ENCODE results near the gene LRP5.
A peak's percentile ranks its signal among the peaks of the same experiment; 100 is the strongest.

The LRP5 gene

GRCh38 chr11:68463714-68464113 lies 151.3 kb downstream of the LRP5 start:
- H3K79me2 ChIP-seq (ENCODE audit: insufficient read depth, low read length) = peaks cover 81% of the 10 kb centered on the region
- no peaks in the 10 kb centered on the region for H3K9me2 ChIP-seq (replicated peaks; ENCODE audit: insufficient read depth, low read length)
- no peaks in the 10 kb centered on the region for H3K9me3 ChIP-seq (ENCODE audit: insufficient read depth, low read length)
- H3K4me2 ChIP-seq (ENCODE audit: low read depth, low read length, poor library complexity, severe bottlenecking) = peak overlapping the region; percentile 80
- H4K20me1 ChIP-seq (ENCODE audit: low read depth, low read length) = peaks cover 47% of the 10 kb centered on the region
- TF ChIP-seq CTCF (IDR thresholded peaks at IDR 0.05; ENCODE audit: insufficient read depth, low read length, poor library complexity, severe bottlenecking) (no peak), EZH2phosphoT487 (conservative IDR thresholded peaks at IDR 0.05; ENCODE audit: low read length) (no peak)
- no peak overlapping the region for H3K9ac ChIP-seq (ENCODE audit: low read length)
- H3F3A ChIP-seq (ENCODE audit: insufficient read depth) = no peaks in the 10 kb centered on the region
- no peaks in the 10 kb centered on the region for H3K36me3 ChIP-seq (ENCODE audit: low read length)
- no peak overlapping the region for H2AFZ ChIP-seq (ENCODE audit: low read depth, low read length, severe bottlenecking)
- H3K4me3 ChIP-seq (ENCODE audit: insufficient read depth, low read length, poor library complexity, severe bottlenecking) = no peak overlapping the region
- no peak overlapping the region for H3K27ac ChIP-seq (ENCODE audit: low read depth, low read length)
- H3K27me3 ChIP-seq (ENCODE audit: low read length) = no peaks in the 10 kb centered on the region

GRCh38 chr11:68467201-68467834 lies 154.9 kb downstream of the LRP5 start:
- Histone ChIP-seq H3K27ac (ENCODE audit: low read depth, low read length) (no peak overlapping the region), H3K27me3 (ENCODE audit: low read length) (no peaks in the 10 kb centered on the region), H3F3A (ENCODE audit: insufficient read depth) (no peaks in the 10 kb centered on the region), H4K20me1 (ENCODE audit: low read depth, low read length) (peaks cover 59% of the 10 kb centered on the region), H3K79me2 (ENCODE audit: insufficient read depth, low read length) (peaks cover 100% of the 10 kb centered on the region), H3K4me2 (ENCODE audit: low read depth, low read length, poor library complexity, severe bottlenecking) (peak overlapping the region; percentile 31), H3K9ac (ENCODE audit: low read length) (no peak overlapping the region), H3K9me2 (replicated peaks; ENCODE audit: insufficient read depth, low read length) (no peaks in the 10 kb centered on the region), H3K9me3 (ENCODE audit: insufficient read depth, low read length) (no peaks in the 10 kb centered on the region), H2AFZ (ENCODE audit: low read depth, low read length, severe bottlenecking) (no peak overlapping the region), H3K36me3 (ENCODE audit: low read length) (no peaks in the 10 kb centered on the region), H3K4me3 (ENCODE audit: insufficient read depth, low read length, poor library complexity, severe bottlenecking) (no peak overlapping the region)
- TF ChIP-seq CTCF (IDR thresholded peaks at IDR 0.05; ENCODE audit: insufficient read depth, low read length, poor library complexity, severe bottlenecking) (no peak), EZH2phosphoT487 (conservative IDR thresholded peaks at IDR 0.05; ENCODE audit: low read length) (no peak)

DNA sequence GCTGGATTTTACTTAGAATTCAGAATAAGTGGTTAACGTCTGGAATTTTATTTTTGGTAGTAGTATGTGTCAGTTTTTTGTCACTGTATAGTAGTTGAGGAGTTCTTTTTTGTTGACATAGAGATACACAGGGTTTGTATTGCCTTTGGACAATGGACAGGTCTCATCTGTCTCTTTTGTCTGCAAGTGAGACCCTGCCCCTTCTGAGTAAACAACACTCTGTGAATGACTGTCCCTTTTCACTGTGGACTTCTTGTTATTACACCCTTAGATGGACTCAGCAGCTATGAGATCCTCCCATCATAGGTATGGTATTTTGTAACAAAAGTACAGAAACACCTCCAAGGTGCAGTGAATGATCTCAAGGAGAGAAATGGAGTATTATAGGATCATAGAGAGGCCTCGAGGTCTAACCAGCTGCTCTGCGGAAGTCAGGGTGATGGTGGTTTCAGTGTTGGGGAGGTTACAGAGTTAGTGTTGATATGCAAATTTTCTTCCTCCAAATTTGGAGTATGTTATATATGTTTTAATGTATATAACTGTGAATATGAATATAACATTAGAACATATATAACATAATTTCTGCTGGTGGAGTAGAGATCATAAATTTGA lies 155.9 kb downstream of the LRP5 start:
- Histone ChIP-seq H3K79me2 (ENCODE audit: insufficient read depth, low read length) (peaks cover 100% of the 10 kb centered on the region), H3K36me3 (ENCODE audit: low read length) (peaks cover 2% of the 10 kb centered on the region; the same call in 1 of the 2 replicates), H2AFZ (ENCODE audit: low read depth, low read length, severe bottlenecking) (no peak overlapping the region), H3K9me3 (ENCODE audit: insufficient read depth, low read length) (peaks cover 3% of the 10 kb centered on the region; the same call in 1 of the 2 replicates), H3K9me2 (replicated peaks; ENCODE audit: insufficient read depth, low read length) (no peaks in the 10 kb centered on the region), H3K27me3 (ENCODE audit: low read length) (no peaks in the 10 kb centered on the region), H3K4me3 (ENCODE audit: insufficient read depth, low read length, poor library complexity, severe bottlenecking) (no peak overlapping the region), H3K27ac (ENCODE audit: low read depth, low read length) (peak overlapping the region; percentile 18; the same call in 1 of the 2 replicates), H3K4me2 (ENCODE audit: low read depth, low read length, poor library complexity, severe bottlenecking) (peak overlapping the region; percentile 31), H3F3A (ENCODE audit: insufficient read depth) (no peaks in the 10 kb centered on the region), H4K20me1 (ENCODE audit: low read depth, low read length) (peaks cover 60% of the 10 kb centered on the region), H3K9ac (ENCODE audit: low read length) (no peak overlapping the region)
- TF ChIP-seq CTCF (IDR thresholded peaks at IDR 0.05; ENCODE audit: insufficient read depth, low read length, poor library complexity, severe bottlenecking) (no peak), EZH2phosphoT487 (conservative IDR thresholded peaks at IDR 0.05; ENCODE audit: low read length) (no peak)
